Activated T-cell treated with anti-CD3 and anti-CD28 coated beads, Interleukin-2, amount 50 U/mL, for 24 hours (primary cell): Measurements from ENCODE around the gene TMEM44.

Source experiments
- DNase-seq: peaks from one replicate; pipeline ENCODE4 v3.0.0-alpha.2; 2020
- H3K27ac Mint-ChIP-seq: 2 replicates; pipeline ENCODE4 v1.8.0; 2020; ENCODE audit warnings: mild to moderate bottlenecking, mixed read lengths
- H3K27me3 Mint-ChIP-seq: 2 replicates; pipeline ENCODE4 v1.8.0; 2020; ENCODE audit warnings: mixed read lengths
- H3K36me3 Mint-ChIP-seq: 2 replicates; pipeline ENCODE4 v1.8.0; 2020; ENCODE audit warnings: low read depth, mixed read lengths
- H3K4me1 Mint-ChIP-seq: 2 replicates; pipeline ENCODE4 v1.8.0; 2020; ENCODE audit warnings: low read depth, mixed read lengths
- H3K4me3 Mint-ChIP-seq: 2 replicates; pipeline ENCODE4 v1.8.0; 2020; ENCODE audit warnings: mild to moderate bottlenecking, moderate library complexity, mixed read lengths
- H3K9me3 Mint-ChIP-seq: 2 replicates; pipeline ENCODE4 v1.8.0; 2020; ENCODE audit warnings: mixed read lengths

TMEM44 gene

DNA sequence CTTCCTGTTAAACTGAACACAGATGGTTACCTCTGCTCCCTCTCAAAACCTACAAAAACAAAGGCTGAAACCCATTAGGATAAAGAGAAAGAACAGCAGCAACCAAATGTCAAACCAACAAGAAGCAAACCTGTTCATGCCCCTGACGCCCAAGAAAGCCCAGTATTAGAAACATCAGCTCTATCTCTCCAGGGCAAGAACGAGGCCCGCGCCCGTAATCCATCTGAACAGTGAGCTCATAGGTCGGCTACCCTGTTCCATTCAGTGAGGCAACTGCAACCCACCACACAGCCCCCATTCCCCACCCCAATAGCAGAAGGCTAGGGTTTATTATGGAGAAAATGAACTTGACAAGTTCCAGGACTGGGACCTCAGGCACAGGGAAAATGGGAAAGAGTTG is 28.7 kb upstream of the TMEM44 start:
- Mint-ChIP-seq H3K27me3 (no peaks in the 10 kb centered on the region), H3K36me3 (peaks cover 92% of the 10 kb centered on the region), H3K9me3 (no peaks in the 10 kb centered on the region), H3K27ac (peak overlapping the region; percentile 40), H3K4me1 (peaks cover 20% of the 10 kb centered on the region), H3K4me3 (no peak overlapping the region)
- no peak for DNase-seq

DNA sequence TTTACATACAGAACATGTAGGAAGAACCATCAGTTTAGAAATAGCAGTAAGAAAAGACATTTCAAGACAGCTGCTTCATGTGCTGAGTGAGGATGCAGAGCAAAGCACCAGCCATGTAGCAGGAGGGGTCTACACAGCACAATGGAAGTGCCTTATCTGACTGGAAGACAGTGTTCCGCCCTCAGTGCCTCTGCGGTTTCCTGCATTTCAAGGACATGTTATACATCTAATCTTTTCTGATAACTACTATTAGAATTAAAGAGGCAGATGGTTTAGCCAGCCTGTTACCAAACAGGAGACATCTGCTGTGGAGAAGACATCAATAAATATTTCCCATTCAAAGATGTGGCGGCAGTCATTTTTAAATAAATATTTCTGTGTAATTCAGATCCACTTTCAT is 28.2 kb upstream of the TMEM44 start:
- DNase-seq = no peak
- peaks cover 92% of the 10 kb centered on the region for H3K36me3 Mint-ChIP-seq
- no peak overlapping the region for H3K4me3 Mint-ChIP-seq
- no peak overlapping the region for H3K27ac Mint-ChIP-seq
- no peaks in the 10 kb centered on the region for H3K27me3 Mint-ChIP-seq
- peaks cover 20% of the 10 kb centered on the region for H3K4me1 Mint-ChIP-seq
- H3K9me3 Mint-ChIP-seq = no peaks in the 10 kb centered on the region

DNA sequence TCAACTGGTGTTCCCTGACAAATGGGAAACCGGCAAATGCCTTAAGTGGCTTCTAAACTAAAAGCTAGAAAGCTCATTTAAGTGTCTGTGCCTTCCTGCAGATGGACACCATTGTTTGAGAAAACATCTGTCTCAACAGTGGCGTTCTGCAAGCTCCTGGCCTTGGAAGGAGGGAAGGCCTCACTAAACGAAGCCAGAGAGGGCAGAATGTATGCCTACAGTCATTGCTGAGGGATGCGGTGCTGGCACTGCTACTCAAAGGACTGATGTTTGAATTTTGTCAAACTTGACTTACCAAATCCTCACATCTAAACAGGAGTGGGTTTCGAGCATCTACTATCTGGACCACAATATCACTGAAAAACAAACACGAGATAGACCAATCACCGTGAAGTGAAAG is 26.6 kb upstream of the TMEM44 start:
- Mint-ChIP-seq H3K4me1 (peaks cover 23% of the 10 kb centered on the region), H3K27me3 (no peaks in the 10 kb centered on the region), H3K36me3 (peaks cover 90% of the 10 kb centered on the region), H3K9me3 (no peaks in the 10 kb centered on the region), H3K27ac (no peak overlapping the region), H3K4me3 (no peak overlapping the region)
- no peak for DNase-seq

DNA sequence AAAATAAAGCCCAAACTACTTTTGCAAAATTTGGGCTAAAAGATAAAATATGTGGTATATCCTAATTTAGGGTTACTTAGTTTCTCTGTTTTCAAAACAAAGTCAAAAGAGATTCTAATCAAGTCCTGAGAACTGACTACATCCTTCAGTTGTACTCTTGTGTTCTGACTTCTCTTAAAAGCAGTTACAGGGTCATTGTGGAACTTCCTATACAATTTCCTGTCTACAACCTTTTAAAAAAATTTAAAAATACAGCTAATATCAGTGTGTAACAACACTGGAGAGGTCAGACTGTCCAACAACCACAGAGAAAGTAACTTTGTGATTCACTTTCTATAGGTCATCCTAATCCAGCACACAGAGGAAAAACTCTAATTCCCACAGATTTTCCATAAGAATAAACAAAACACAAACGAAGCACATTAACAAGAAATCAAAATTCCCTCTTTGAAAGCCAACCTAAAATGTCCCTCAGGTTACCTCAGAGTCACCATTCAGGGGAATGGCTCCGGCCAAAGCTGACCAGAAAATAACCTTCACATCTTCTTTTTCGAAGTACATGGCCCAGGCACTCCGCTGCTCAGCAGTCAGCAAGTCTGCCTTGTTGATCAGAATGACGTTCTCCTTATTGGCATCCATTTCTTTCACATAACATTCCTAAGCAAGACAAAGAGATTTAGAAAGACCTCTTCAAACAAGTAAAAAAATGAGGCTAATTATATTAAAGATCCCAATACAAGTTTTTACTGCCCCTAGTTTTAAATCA is 25.4 kb upstream of the TMEM44 start:
- Mint-ChIP-seq H3K9me3 (no peaks in the 10 kb centered on the region), H3K27me3 (no peaks in the 10 kb centered on the region), H3K4me1 (peaks cover 30% of the 10 kb centered on the region), H3K27ac (no peak overlapping the region), H3K36me3 (peaks cover 92% of the 10 kb centered on the region), H3K4me3 (no peak overlapping the region)
- DNase-seq = no peak

DNA sequence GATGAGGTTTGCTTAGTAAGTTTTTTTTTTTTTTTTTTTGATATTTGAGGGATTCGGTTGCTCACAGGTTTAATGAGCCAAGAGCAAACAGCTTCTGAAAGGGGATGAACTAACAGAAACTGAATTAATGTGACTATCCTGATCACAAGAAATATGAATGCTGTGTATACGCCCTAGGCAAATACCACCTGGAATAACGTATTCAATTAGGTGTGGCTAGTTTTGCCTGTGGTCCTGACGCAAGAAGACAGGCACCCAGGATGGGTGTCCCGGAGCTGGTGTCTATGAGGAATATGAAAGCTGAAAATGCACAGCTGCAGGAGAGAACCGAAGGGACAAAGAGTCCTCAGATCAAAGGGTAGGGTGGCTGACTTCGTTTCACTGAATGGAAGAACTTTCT is 24.2 kb upstream of the TMEM44 start:
- Mint-ChIP-seq H3K4me1 (peaks cover 30% of the 10 kb centered on the region), H3K27me3 (no peaks in the 10 kb centered on the region), H3K4me3 (no peak overlapping the region), H3K27ac (no peak overlapping the region), H3K36me3 (peaks cover 96% of the 10 kb centered on the region), H3K9me3 (no peaks in the 10 kb centered on the region)
- no peak for DNase-seq

DNA sequence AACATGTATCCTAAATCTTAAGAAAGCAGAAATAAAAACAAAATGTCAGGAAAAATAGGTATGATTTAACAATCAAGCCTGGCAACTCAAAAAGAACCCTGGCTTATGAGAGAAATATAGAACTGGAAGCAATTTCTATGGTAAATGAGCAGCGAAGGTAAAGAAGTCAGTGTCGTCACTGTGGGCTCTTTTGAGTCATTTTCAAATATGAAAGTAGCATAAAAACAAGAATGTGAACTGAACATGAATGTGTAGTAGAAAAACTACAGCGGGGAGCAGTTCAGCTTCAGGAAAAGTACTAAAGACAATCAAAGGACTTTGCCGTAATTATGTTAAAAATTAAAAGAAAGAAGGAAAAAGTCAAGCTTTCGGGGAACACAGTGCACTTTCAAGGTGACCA is 21.2 kb upstream of the TMEM44 start:
- Mint-ChIP-seq H3K4me1 (peaks cover 20% of the 10 kb centered on the region), H3K27me3 (no peaks in the 10 kb centered on the region), H3K4me3 (peak overlapping the region; percentile 49), H3K36me3 (peaks cover 95% of the 10 kb centered on the region), H3K27ac (peak overlapping the region; percentile 92), H3K9me3 (no peaks in the 10 kb centered on the region)
- no peak for DNase-seq

DNA sequence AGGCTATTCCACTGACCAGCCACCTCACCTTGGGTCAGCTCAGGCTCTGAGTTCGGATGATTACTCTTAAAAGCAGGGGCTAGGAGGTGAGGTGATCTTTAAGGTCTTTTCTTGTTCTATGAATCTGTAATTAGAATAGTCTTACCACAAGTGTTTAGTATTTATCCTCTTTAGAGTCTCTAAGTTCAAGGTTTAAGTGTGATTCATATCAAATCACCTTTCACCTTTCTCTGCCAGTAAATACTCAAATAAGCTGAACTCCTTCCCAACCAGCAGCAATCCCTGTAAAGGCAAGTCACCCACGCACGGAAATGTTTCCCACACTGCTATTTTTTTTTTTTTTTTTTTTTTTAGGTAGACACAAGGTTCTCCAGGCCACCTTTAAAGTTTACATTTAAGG is 14.5 kb upstream of the TMEM44 start:
- Mint-ChIP-seq H3K4me1 (peaks cover 5% of the 10 kb centered on the region), H3K4me3 (no peak overlapping the region), H3K27me3 (no peaks in the 10 kb centered on the region), H3K9me3 (no peaks in the 10 kb centered on the region), H3K27ac (peak overlapping the region; percentile 48), H3K36me3 (peaks cover 92% of the 10 kb centered on the region)
- no peak for DNase-seq

DNA sequence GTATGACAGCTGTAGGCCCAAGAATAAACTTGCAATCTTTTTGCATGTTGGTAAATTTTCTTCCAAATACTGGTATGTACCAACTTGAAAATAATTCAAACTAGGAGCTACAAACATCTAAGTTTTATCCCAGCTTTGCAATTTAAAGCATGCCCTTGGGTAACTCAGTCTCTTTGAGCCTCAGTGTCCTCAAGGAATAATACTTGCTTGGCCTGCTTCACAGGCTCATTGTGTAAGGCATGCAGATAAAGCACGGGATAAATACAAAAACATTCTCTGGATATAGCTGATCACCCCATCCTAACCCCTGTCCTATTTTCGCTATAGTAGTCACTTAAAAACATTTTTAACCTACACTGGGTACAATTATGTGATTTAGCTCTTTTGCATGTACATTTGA is 9.6 kb upstream of the TMEM44 start:
- Mint-ChIP-seq H3K36me3 (peaks cover 83% of the 10 kb centered on the region), H3K4me1 (peaks cover 15% of the 10 kb centered on the region), H3K27me3 (no peaks in the 10 kb centered on the region), H3K27ac (no peak overlapping the region), H3K4me3 (no peak overlapping the region), H3K9me3 (no peaks in the 10 kb centered on the region)
- DNase-seq = no peak

DNA sequence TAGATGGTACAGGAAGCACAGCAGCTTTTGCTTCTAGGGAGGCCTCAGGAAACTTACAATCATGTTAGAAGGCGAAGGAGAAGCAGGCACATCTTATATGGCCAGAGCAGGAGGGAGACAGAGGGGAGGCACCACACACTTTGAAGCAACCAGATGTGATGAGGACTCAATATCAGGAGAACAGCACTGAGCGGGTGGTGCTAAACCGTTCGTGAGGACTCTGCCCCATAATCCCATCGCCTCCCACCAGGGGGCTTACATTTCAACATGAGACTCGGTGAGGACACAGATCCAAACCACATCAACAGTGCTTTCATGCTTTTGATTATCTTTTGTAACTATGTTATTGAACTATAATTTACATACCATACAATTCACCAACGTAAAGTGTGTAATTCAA is 7.6 kb upstream of the TMEM44 start:
- no peaks in the 10 kb centered on the region for H3K9me3 Mint-ChIP-seq
- peaks cover 66% of the 10 kb centered on the region for H3K36me3 Mint-ChIP-seq

DNA sequence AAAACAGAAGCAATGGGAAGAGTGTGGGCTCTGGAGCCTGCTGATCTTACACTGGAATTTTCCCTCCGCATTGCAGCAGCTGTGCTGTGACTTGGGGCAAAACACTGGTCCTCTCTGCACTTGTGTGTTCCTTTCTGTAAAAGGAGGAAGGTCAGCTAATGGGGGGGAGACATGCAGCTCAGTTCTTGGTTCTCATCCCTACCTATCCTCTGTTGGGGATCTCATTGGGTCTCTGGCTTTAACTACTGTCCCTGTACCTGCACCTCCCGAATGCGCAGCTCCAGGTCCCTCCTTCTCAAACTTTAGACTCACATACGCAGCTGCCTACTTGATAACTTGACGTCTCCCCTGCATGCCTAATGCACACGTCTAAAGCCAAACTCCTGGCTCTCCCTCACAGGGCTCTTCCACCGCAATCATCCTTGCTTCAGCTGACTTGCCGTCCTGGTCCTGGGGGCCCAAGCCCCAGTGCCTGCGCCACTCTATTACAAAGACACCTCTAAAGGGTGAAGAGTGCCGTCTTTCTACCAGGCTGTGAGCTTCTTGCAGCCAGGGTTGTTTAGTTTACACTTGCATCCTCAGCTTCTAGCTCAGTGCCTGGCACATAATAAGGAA is 5.9 kb upstream of the TMEM44 start:
- peaks cover 51% of the 10 kb centered on the region for H3K36me3 Mint-ChIP-seq
- DNase-seq = no peak
- H3K27me3 Mint-ChIP-seq = no peaks in the 10 kb centered on the region
- peak overlapping the region; percentile 53 for H3K27ac Mint-ChIP-seq
- H3K4me3 Mint-ChIP-seq = no peak overlapping the region
- H3K4me1 Mint-ChIP-seq = peaks cover 12% of the 10 kb centered on the region
- no peaks in the 10 kb centered on the region for H3K9me3 Mint-ChIP-seq

More for the DNA sequence above, 7.6 kb upstream of the TMEM44 start:
- peak overlapping the region; percentile 11 for H3K27ac Mint-ChIP-seq
- H3K4me3 Mint-ChIP-seq = no peak overlapping the region
- H3K27me3 Mint-ChIP-seq = no peaks in the 10 kb centered on the region
- peak; percentile 49 for DNase-seq
- peaks cover 13% of the 10 kb centered on the region for H3K4me1 Mint-ChIP-seq

DNA sequence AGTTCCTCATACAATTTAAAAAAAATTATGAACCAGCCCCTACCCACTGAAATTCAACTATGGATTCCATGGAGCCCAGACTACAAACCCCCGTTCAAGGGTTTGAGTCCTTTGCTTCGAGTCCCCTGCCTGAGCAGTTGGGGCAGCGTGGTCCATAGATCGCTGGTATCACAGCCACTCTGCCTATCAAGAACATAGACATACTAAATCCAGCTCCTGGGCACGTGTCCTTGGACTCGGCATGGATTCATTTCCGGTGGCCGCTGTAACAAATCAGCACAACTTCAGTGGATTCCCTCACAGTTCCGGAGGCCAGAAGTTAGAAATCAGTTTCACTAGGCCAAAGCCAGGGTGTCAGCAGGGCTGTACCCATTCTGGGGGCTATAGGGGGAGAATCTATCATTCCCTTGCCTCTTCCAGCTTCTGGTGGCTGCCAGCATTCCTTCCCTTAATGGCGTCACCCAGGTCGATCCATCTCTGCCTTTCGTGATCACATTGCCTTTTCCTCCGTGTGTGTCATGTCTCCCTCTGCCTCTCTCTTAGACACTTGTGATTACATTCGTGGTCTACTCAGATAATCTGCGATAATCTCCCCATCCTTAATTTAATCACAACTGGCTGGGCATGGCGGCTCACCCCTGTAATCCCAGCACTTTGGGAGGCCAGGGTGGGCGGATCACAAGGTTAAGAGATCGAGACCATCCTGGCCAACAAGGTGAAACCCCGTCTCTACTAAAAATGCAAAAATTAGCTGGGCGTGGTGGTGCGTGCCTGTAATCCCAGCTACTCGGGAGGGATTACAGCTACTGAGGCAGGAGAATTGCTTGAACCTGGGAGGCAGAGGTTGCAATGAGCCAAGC is 4.6 kb upstream of the TMEM44 start:
- Mint-ChIP-seq H3K9me3 (no peaks in the 10 kb centered on the region), H3K27ac (no peak overlapping the region), H3K4me3 (no peak overlapping the region)

DNA sequence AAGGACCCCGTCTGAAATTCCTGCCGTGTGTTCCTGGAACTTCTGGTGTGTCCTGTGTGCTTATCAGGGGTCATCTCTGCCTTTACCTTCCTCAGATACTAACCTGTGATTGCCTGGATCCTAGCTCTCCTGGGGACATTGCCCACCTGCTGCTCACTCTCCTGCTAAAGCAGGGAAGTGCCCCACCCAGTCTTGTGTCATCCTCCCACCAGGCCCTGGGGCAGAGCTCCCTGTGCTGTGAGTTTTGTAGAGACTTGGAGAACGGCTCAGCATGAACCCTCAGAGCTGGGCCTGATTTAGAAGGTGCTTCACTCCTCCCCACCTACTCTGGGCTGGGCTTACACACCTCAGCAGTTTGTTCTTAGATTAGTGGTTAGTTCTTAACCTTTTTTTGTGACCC is 3.8 kb upstream of the TMEM44 start:
- no peak for DNase-seq
- no peaks in the 10 kb centered on the region for H3K9me3 Mint-ChIP-seq
- no peak overlapping the region for H3K27ac Mint-ChIP-seq
- H3K4me1 Mint-ChIP-seq = peaks cover 23% of the 10 kb centered on the region
- H3K4me3 Mint-ChIP-seq = no peak overlapping the region
- no peaks in the 10 kb centered on the region for H3K27me3 Mint-ChIP-seq
- H3K36me3 Mint-ChIP-seq = peaks cover 32% of the 10 kb centered on the region

More for the DNA sequence above, 4.6 kb upstream of the TMEM44 start:
- no peak for DNase-seq
- Mint-ChIP-seq H3K4me1 (peaks cover 19% of the 10 kb centered on the region), H3K27me3 (no peaks in the 10 kb centered on the region), H3K36me3 (peaks cover 39% of the 10 kb centered on the region)

DNA sequence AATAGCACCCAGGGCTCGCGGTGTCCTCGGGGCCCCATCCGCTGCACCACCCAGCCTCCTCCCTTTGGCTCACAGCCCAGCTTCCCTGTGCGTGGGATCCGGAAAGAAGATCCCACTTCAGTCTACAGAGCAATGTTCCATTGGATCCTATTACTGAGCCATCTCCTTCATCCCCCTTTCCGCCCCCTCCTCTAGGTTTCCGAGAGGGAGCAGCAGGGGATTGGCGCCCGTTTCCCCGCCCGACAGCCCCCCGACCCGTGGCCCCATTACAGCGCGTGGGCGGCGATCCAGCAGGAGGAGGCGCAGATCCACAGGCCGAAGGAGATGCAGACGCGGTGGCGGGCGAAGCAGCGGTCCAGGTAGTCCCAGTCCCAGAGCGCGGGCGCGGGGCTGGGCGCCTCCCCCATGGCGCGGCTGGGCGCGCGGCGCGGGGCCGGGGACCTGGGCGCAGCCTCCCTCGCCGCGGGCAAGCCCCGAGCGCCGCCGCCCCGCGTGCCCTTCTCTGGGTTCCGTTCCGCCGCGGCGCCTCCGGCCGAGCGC is 340 bp downstream of the TMEM44 start:
- no peaks in the 10 kb centered on the region for H3K36me3 Mint-ChIP-seq
- no peak for DNase-seq
- H3K4me3 Mint-ChIP-seq = peak overlapping the region; percentile 82
- H3K4me1 Mint-ChIP-seq = peaks cover 13% of the 10 kb centered on the region
- H3K9me3 Mint-ChIP-seq = no peaks in the 10 kb centered on the region
- H3K27ac Mint-ChIP-seq = peak overlapping the region; percentile 50
- no peaks in the 10 kb centered on the region for H3K27me3 Mint-ChIP-seq

DNA sequence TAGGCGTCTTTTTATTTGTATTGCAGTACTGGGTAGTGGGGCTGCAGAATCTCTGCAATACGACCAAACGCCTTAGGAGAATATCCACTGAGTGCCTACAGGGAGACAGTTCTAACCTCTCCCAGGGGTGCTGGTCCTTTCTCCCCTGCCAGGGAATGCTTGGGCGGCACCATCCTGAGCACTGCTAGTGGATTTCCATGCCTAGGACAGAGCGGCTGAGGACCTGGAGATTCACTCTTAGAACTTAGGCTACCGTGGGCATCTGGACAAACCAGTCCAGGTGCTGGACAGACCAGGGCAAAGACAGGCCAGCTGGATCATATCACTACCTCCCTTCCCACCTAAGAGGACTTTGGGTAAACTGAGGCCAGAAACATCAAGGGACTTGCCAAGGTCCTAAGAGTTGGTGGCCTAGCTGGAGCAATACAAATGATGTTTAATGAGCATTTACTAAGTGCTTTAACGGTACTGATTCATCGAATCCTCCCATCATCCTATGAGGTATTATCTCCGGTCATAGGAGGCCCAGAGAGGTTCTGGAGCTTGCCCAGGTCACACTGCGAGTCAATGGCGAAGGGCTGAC is 902 bp downstream of the TMEM44 start:
- Mint-ChIP-seq H3K9me3 (no peaks in the 10 kb centered on the region), H3K4me3 (peak overlapping the region; percentile 82), H3K36me3 (no peaks in the 10 kb centered on the region), H3K4me1 (peaks cover 13% of the 10 kb centered on the region), H3K27ac (peak overlapping the region; percentile 50), H3K27me3 (no peaks in the 10 kb centered on the region)
- DNase-seq = no peak
